IMR-90 (cell line): ENCODE data around the gene PRR33. TPM values are rescaled to one million over a fixed set of nuclear protein-coding genes. Genes with fewer than 3 reads are reported as not detected.

Experiments used
- ATAC-seq: fragments of 200-7000 bp; cut with Tn5 transposase; 2 replicates; pipeline ENCODE4 v1.9.1; 2020; ENCODE audit warnings: low read depth, mild to moderate bottlenecking, moderate library complexity
- BruUV-seq: library from RNA; stranded (reverse); fragments of 400-500 nt; replicated peaks from 2 replicates; lab custom pipeline; 2021; lab: Mats Ljungman, UMichigan
- CTCF ChIA-PET: fragments of 300-600 bp; formaldehyde crosslinking; extraction: SDS; loops from one replicate; lab custom pipeline; 2021; ENCODE audit warnings: antibody characterized with exemption; lab: Yijun Ruan, JAX
- POLR2A ChIA-PET: fragments of 300-600 bp; sonication (Branson Sonifier 250); formaldehyde crosslinking; loops from one replicate; lab custom pipeline; 2022; ENCODE audit warnings: antibody characterized with exemption; ENCODE audit not compliant: unreplicated experiment; lab: Charles Lee
- DNase-seq: peaks from one replicate; pipeline ENCODE4 v3.0.0; 2013
- H2AFZ ChIP-seq: replicated peaks from 2 replicates; pipeline ENCODE3; 2013; ENCODE audit warnings: low read length, mild to moderate bottlenecking; ENCODE audit not compliant: poor library complexity
- H2AK5ac ChIP-seq: 2 replicates; pipeline ENCODE4 v1.6.1; 2013; ENCODE audit warnings: low read depth, low read length, inconsistent platforms
- H2AK9ac ChIP-seq: replicated peaks from 2 replicates; pipeline ENCODE3; 2013; ENCODE audit warnings: mild to moderate bottlenecking, low read depth, low read length, moderate library complexity; ENCODE audit not compliant: poor library complexity
- H2BK120ac ChIP-seq: 2 replicates; pipeline ENCODE4 v1.6.1; 2013; ENCODE audit warnings: low read depth, low read length, inconsistent platforms
- H2BK15ac ChIP-seq: 3 replicates; pipeline ENCODE4 v1.6.1; 2013; ENCODE audit warnings: low read depth, low read length, inconsistent platforms
- H2BK20ac ChIP-seq: 2 replicates; pipeline ENCODE4 v1.6.1; 2013; ENCODE audit warnings: low read depth, mild to moderate bottlenecking, inconsistent platforms, low read length, moderate library complexity
- H2BK5ac ChIP-seq: 2 replicates; pipeline ENCODE4 v1.6.1; 2013; ENCODE audit warnings: mild to moderate bottlenecking, low read depth, low read length, inconsistent platforms; ENCODE audit not compliant: poor library complexity, severe bottlenecking
- H3K14ac ChIP-seq: replicated peaks from 2 replicates; pipeline ENCODE4 v1.6.1; 2013; ENCODE audit warnings: low read depth, low read length, inconsistent platforms
- H3K18ac ChIP-seq: 2 replicates; pipeline ENCODE4 v1.6.1; 2013; ENCODE audit warnings: low read depth, low read length, control low read depth
- H3K23ac ChIP-seq: 2 replicates; pipeline ENCODE4 v1.6.1; 2013; ENCODE audit warnings: low read depth, low read length, inconsistent platforms
- H3K27ac ChIP-seq: 2 replicates; pipeline ENCODE4 v1.5.1; 2013; ENCODE audit warnings: mild to moderate bottlenecking, control low read depth, low read length; ENCODE audit not compliant: insufficient read depth
- H3K27me3 ChIP-seq: 2 replicates; pipeline ENCODE4 v1.6.1; 2013; ENCODE audit warnings: low read length; ENCODE audit not compliant: control insufficient read depth, insufficient read depth
- H3K36me3 ChIP-seq: 2 replicates; pipeline ENCODE4 v1.6.1; 2013; ENCODE audit warnings: low read length, mixed read lengths; ENCODE audit not compliant: control insufficient read depth, insufficient read depth
- H3K4ac ChIP-seq: 2 replicates; pipeline ENCODE4 v1.6.1; 2013; ENCODE audit warnings: low read depth, low read length, inconsistent platforms
- H3K4me1 ChIP-seq: 2 replicates; pipeline ENCODE4 v1.6.1; 2013; ENCODE audit warnings: low read length, mixed read lengths; ENCODE audit not compliant: control insufficient read depth, insufficient read depth
- H3K4me2 ChIP-seq: 2 replicates; pipeline ENCODE4 v1.6.1; 2013; ENCODE audit warnings: low read depth, mild to moderate bottlenecking, control low read depth, low read length, moderate library complexity
- H3K4me3 ChIP-seq: 2 replicates; pipeline ENCODE4 v1.5.1; 2013; ENCODE audit warnings: low read depth, mild to moderate bottlenecking, control low read depth, low read length, moderate library complexity; ENCODE audit not compliant: insufficient read depth
- H3K56ac ChIP-seq: 2 replicates; pipeline ENCODE4 v1.6.1; 2013; ENCODE audit warnings: low read length, inconsistent platforms; ENCODE audit not compliant: insufficient read depth; ENCODE audit errors: extremely low read depth
- H3K79me1 ChIP-seq, 2 experiments: 2 replicates each; pipeline ENCODE4 v1.6.1; 2013; ENCODE audit warnings: low read length in 2 of 2, inconsistent platforms in 1 of 2, low read depth in 1 of 2
- H3K9ac ChIP-seq: 2 replicates; pipeline ENCODE4 v1.6.1; 2013; ENCODE audit warnings: low read depth, low read length, control low read depth
- H3K9me1 ChIP-seq: 2 replicates; pipeline ENCODE4 v1.6.1; 2013; ENCODE audit warnings: low read length, inconsistent platforms; ENCODE audit not compliant: insufficient read depth
- H3K9me3 ChIP-seq: 2 replicates; pipeline ENCODE4 v1.6.1; 2013; ENCODE audit warnings: low read length; ENCODE audit not compliant: control insufficient read depth, insufficient read depth
- H4K20me1 ChIP-seq: 2 replicates; pipeline ENCODE4 v1.6.1; 2013; ENCODE audit warnings: low read length, inconsistent platforms; ENCODE audit not compliant: insufficient read depth
- H4K5ac ChIP-seq: 2 replicates; pipeline ENCODE4 v1.6.1; 2013; ENCODE audit warnings: mild to moderate bottlenecking, low read depth, low read length, control low read depth
- H4K8ac ChIP-seq, 2 experiments: 2 replicates each; pipeline ENCODE4 v1.6.1; 2013; ENCODE audit warnings: low read depth in 2 of 2, low read length in 2 of 2, control low read depth in 1 of 2, inconsistent platforms in 1 of 2
- H4K91ac ChIP-seq: 2 replicates; pipeline ENCODE4 v1.6.1; 2013; ENCODE audit warnings: low read depth, low read length, inconsistent platforms; ENCODE audit not compliant: insufficient read depth
- BHLHE40 ChIP-seq: fragments of 150-350 bp; IDR thresholded peaks from 2 replicates; pipeline ENCODE4 v1.6.1; 2016; ENCODE audit warnings: mild to moderate bottlenecking, low read depth, low read length
- CEBPB ChIP-seq: IDR thresholded peaks from 2 replicates; pipeline ENCODE4 v1.6.1; 2012; ENCODE audit warnings: low read depth, low read length, improper control_type of control experiment
- CHD1 ChIP-seq: IDR thresholded peaks from 2 replicates; pipeline ENCODE4 v1.6.1; 2012; ENCODE audit warnings: low read depth, low read length, improper control_type of control experiment
- ELK1 ChIP-seq: fragments of 150-350 bp; IDR thresholded peaks from 2 replicates; pipeline ENCODE4 v1.6.1; 2016; ENCODE audit warnings: low read depth, mild to moderate bottlenecking, low read length, moderate library complexity, borderline replicate concordance
- MAFK ChIP-seq: IDR thresholded peaks from 2 replicates; pipeline ENCODE4 v1.6.1; 2012; ENCODE audit warnings: low read depth, low read length, improper control_type of control experiment
- MAZ ChIP-seq: IDR thresholded peaks from 2 replicates; pipeline ENCODE4 v1.6.1; 2012; ENCODE audit warnings: low read depth, mild to moderate bottlenecking, low read length, improper control_type of control experiment, moderate library complexity, borderline replicate concordance
- MXI1 ChIP-seq: IDR thresholded peaks from 2 replicates; pipeline ENCODE4 v1.6.1; 2012; ENCODE audit warnings: low read depth, mild to moderate bottlenecking, low read length, moderate library complexity, borderline replicate concordance
- RAD21 ChIP-seq: IDR thresholded peaks from 2 replicates; pipeline ENCODE4 v1.6.1; 2012; ENCODE audit warnings: low read length, improper control_type of control experiment
- RFX5 ChIP-seq: IDR thresholded peaks from 2 replicates; pipeline ENCODE4 v1.8.0; 2012; ENCODE audit warnings: low read depth, mild to moderate bottlenecking, low read length, moderate library complexity
- USF2 ChIP-seq: fragments of 150-350 bp; IDR thresholded peaks from 2 replicates; pipeline ENCODE4 v1.6.1; 2017; ENCODE audit warnings: mild to moderate bottlenecking, antibody characterized with exemption, low read length, low read depth
- WGBS, 2 experiments: methylation state at CpG; one replicate each; pipeline versions ENCODE4 v1.1.5 to v1.1.7; 2013; ENCODE audit warnings: missing lambda C conversion rate in 2 of 2; ENCODE audit not compliant: insufficient read length in 1 of 2; ENCODE audit errors: extremely low coverage in 2 of 2; 5-methylcytosine and 5-hydroxymethylcytosine counted together
- dilution Hi-C: fragments of 300-500 bp; cut with HindIII; formaldehyde crosslinking; loops from one replicate; pipeline ENCODE4 v1.14.3; 2018; ENCODE audit warnings: low sequenced_read_pairs; ENCODE audit not compliant: unreplicated experiment
- in situ Hi-C: fragments of 300-500 bp; cut with MboI; formaldehyde crosslinking; loops from 3 replicates; pipeline ENCODE4 v1.14.3; 2019; ENCODE audit warnings: low sequenced_read_pairs, inconsistent platforms, mixed read lengths
- intact Hi-C: fragments of 100-400 bp; cut with micrococcal nuclease; formaldehyde crosslinking; loops from 2 replicates; pipeline ENCODE4 v1.10.0; 2022
- polyA plus RNA-seq, 3 experiments: library from polyadenylated mRNA; depleted of rRNA; stranded (reverse); fragments of >200 nt; gene quantifications; 2 replicates each; pipeline ENCODE4 v1.2.3, GENCODE V29; 2012; ENCODE audit warnings: low replicate concordance in 1 of 3
- total RNA-seq: library from RNA; depleted of rRNA; stranded (reverse); fragments of >200 nt; gene quantifications from 2 replicates; pipeline ENCODE4 v1.2.3, GENCODE V29; 2012

Gene PRR33
- total and polyA plus RNA-seq, 2 of the 4 experiments (the other 2 are of a cell fraction): not detected

GRCh38 chr11:1932105-1932480 is 40.4 kb upstream of the PRR33 start:
- intact Hi-C loops (no loop called here), in situ Hi-C loops (no loop called here), dilution Hi-C loops (no loop called here)
- Histone ChIP-seq H4K91ac (no peak overlapping the region), H4K5ac (no peak overlapping the region), H3K4me2 (no peak overlapping the region), H3K9me3 (no peaks in the 10 kb centered on the region), H3K27ac (no peak overlapping the region), H3K79me1 (no peaks in the 10 kb centered on the region), H3K4me1 (no peaks in the 10 kb centered on the region), H3K9ac (no peak overlapping the region), H3K36me3 (no peaks in the 10 kb centered on the region), H2AK5ac (no peak overlapping the region), H2BK20ac (no peak overlapping the region), H4K20me1 (no peaks in the 10 kb centered on the region), H3K4me3 (no peak overlapping the region), H3K14ac (no peak overlapping the region), H4K8ac (no peak overlapping the region), H2BK15ac (no peak overlapping the region), H3K4ac (no peak overlapping the region), H3K9me1 (no peaks in the 10 kb centered on the region), H3K56ac (no peak overlapping the region), H2AFZ (no peak overlapping the region), H2AK9ac (no peak overlapping the region), H2BK120ac (no peak overlapping the region), H3K27me3 (peaks cover 16% of the 10 kb centered on the region; the same call in 1 of the 2 replicates), H2BK5ac (no peak overlapping the region), H3K18ac (no peak overlapping the region), H3K23ac (no peak overlapping the region)
- DNase-seq: no peak
- BruUV-seq: no TSS peak
- WGBS, 2 experiments: 37% methylated on average over 4 of the region's 11 CpGs; no CpG with 5 or more reads in 1 of the 2 experiments
- ChIA-PET POLR2A (no interaction called here), CTCF (no interaction called here)
- no peak for ATAC-seq
- TF ChIP-seq USF2 (no peak), RFX5 (no peak), MXI1 (no peak), CHD1 (no peak), MAFK (no peak), ELK1 (no peak), CEBPB (no peak), RAD21 (no peak), BHLHE40 (no peak), MAZ (no peak)
